Immature natural killer cell (primary cell): ENCODE results near the gene HIVEP3. TPM values are rescaled to one million over a fixed set of nuclear protein-coding genes. Genes with fewer than 3 reads are reported as not detected.

Experiments used
- DNase-seq, 3 donors: peaks; one replicate each; pipeline ENCODE4 v3.0.0; 2022; ENCODE audit warnings: mixed read lengths in 1 of 3
- H3K27ac Mint-ChIP-seq, 6 donors: one replicate each; pipeline ENCODE4 v1.8.0; 2020; ENCODE audit warnings: mixed read lengths in 6 of 6, mild to moderate bottlenecking in 5 of 6, inconsistent platforms in 4 of 6, moderate library complexity in 3 of 6
- H3K27me3 Mint-ChIP-seq, 3 donors: one replicate each; pipeline ENCODE4 v1.8.0; 2020 to 2021; ENCODE audit warnings: low read depth in 3 of 3, mild to moderate bottlenecking in 3 of 3, mixed read lengths in 3 of 3, moderate library complexity in 3 of 3, inconsistent platforms in 1 of 3
- H3K36me3 Mint-ChIP-seq, 3 donors: one replicate each; pipeline ENCODE4 v1.8.0; 2020; ENCODE audit warnings: mixed read lengths in 3 of 3, inconsistent platforms in 2 of 3, mild to moderate bottlenecking in 2 of 3
- H3K4me1 Mint-ChIP-seq, 2 donors: one replicate each; pipeline ENCODE4 v1.8.0; 2020; ENCODE audit warnings: inconsistent platforms in 2 of 2, mild to moderate bottlenecking in 2 of 2, mixed read lengths in 2 of 2, moderate library complexity in 1 of 2
- H3K4me3 Mint-ChIP-seq, 5 donors: one replicate each; pipeline ENCODE4 v1.8.0; 2020; ENCODE audit warnings: mild to moderate bottlenecking in 5 of 5, mixed read lengths in 5 of 5, inconsistent platforms in 3 of 5, moderate library complexity in 3 of 5
- H3K9me3 Mint-ChIP-seq, 6 donors: one replicate each; pipeline ENCODE4 v1.8.0; 2020; ENCODE audit warnings: mild to moderate bottlenecking in 6 of 6, mixed read lengths in 6 of 6, inconsistent platforms in 4 of 6, moderate library complexity in 3 of 6
- polyA plus RNA-seq, 3 donors: library from polyadenylated mRNA; unstranded; fragments of 300-500 nt; fragmentation: Illumina TruSeq; gene quantifications; one replicate each; pipeline ENCODE4 v1.2.3, GENCODE V29; 2021

Gene HIVEP3
- polyA plus RNA-seq, 3 donors from 2014 or later = 9.8 to 24.1 (median 15.5) TPM

- Mint-ChIP-seq H3K27me3 (peaks cover 0 to 3% (median 2%) of the 10 kb centered on the region in 3 donors), H3K4me3 (no peak overlapping the region), H3K36me3 (peaks cover 7 to 28% (median 16%) of the 10 kb centered on the region in 3 donors), H3K9me3 (no peaks in the 10 kb centered on the region), H3K27ac (peak overlapping the region in 3 of 6 donors; percentile 10 to 33 (median 17)), H3K4me1 (peaks cover 20 to 45% of the 10 kb centered on the region in 2 donors)
- no peak for DNase-seq
These were observed 75.5 kb downstream of the HIVEP3 start for GRCh38 chr1:41842993-41843755.

GRCh38 chr1:41842326-41842725 is 76.4 kb downstream of the HIVEP3 start:
- DNase-seq = no peak
- Mint-ChIP-seq H3K4me3 (no peak overlapping the region), H3K36me3 (peaks cover 4 to 20% (median 13%) of the 10 kb centered on the region in 3 donors), H3K27ac (peak overlapping the region in 2 of 6 donors; percentile 10 to 51), H3K27me3 (peaks cover 0 to 3% (median 2%) of the 10 kb centered on the region in 3 donors), H3K9me3 (no peaks in the 10 kb centered on the region), H3K4me1 (peaks cover 20 to 39% of the 10 kb centered on the region in 2 donors)

DNA sequence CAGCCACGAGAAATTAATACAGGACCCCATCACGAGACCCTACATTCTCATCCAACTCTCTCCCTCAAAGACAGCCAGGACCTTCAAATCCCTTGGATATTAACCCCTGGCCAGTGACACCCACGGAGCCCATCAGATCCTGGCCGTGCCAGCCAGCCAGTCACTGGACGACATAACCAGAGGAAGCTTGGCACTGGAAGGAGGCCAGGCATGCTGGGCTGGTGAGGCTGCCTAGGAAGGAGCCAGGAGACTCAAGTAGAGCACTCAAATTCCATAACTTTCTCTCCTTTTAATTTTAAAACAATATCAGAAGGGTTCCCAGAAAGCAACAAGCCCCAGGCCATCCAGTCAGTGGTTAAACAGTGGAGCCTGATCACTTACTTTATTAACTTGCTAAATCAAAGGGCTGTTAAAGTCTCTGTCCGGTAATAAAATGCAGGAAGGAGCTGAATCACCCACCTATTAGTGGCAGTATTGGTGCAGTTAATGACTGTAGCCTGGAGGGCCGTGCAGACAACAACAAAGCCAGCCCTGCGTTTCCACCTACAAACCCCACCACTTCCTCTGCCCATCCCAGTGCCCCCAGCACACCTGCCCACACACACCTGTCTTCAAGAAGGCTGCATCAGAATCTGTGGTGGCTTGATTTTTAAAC is 78.0 kb downstream of the HIVEP3 start:
- H3K27ac Mint-ChIP-seq = peak overlapping the region in 2 of 6 donors; percentile 5 to 50

GRCh38 chr1:41838266-41838665 is 80.5 kb downstream of the HIVEP3 start:
- no peak overlapping the region for H3K27ac Mint-ChIP-seq

More for the DNA sequence above, 78.0 kb downstream of the HIVEP3 start:
- peaks cover 0 to 3% (median 2%) of the 10 kb centered on the region in 3 donors for H3K27me3 Mint-ChIP-seq
- no peak overlapping the region for H3K4me3 Mint-ChIP-seq
- no peaks in the 10 kb centered on the region for H3K9me3 Mint-ChIP-seq
- peaks cover 0 to 7% (median 5%) of the 10 kb centered on the region in 3 donors for H3K36me3 Mint-ChIP-seq
- peaks cover 20 to 27% of the 10 kb centered on the region in 2 donors for H3K4me1 Mint-ChIP-seq
- DNase-seq = no peak

DNA sequence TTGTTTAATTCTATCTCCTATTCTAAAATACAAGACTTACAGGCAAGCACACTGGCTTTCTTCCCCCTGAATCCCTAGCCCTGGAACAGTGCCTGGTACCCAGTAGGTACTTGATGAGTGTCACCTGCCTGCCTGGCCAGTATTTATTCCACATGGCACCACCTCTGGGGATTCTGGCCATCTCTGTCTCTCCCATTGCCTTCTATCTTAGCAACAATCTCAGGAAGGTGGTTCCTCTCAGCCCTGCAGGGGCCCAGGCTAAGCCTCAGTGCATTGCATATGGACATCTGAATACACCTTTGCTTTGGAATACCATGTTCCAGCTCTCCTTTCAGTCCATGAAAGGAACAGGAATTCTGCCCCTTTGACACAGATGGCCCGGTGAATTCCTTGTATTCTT is 81.0 kb downstream of the HIVEP3 start:
- peaks cover 0 to 3% (median 0%) of the 10 kb centered on the region in 3 donors for H3K27me3 Mint-ChIP-seq
- DNase-seq = no peak
- H3K27ac Mint-ChIP-seq = no peak overlapping the region
- H3K9me3 Mint-ChIP-seq = no peaks in the 10 kb centered on the region
- peaks cover 3 to 13% of the 10 kb centered on the region in 2 donors for H3K4me1 Mint-ChIP-seq
- H3K36me3 Mint-ChIP-seq = peaks cover 0 to 7% (median 5%) of the 10 kb centered on the region in 3 donors
- H3K4me3 Mint-ChIP-seq = no peak overlapping the region

More at GRCh38 chr1:41838266-41838665, 80.5 kb downstream of the HIVEP3 start:
- peaks cover 0 to 3% (median 0%) of the 10 kb centered on the region in 3 donors for H3K27me3 Mint-ChIP-seq
- H3K36me3 Mint-ChIP-seq = peaks cover 0 to 7% (median 5%) of the 10 kb centered on the region in 3 donors
- no peak for DNase-seq
- H3K4me3 Mint-ChIP-seq = no peak overlapping the region
- no peaks in the 10 kb centered on the region for H3K9me3 Mint-ChIP-seq
- peaks cover 3 to 13% of the 10 kb centered on the region in 2 donors for H3K4me1 Mint-ChIP-seq

- Mint-ChIP-seq H3K4me3 (no peak overlapping the region), H3K36me3 (peaks cover 0 to 7% (median 5%) of the 10 kb centered on the region in 3 donors), H3K27ac (no peak overlapping the region), H3K4me1 (peaks cover 0 to 6% of the 10 kb centered on the region in 2 donors), H3K9me3 (no peaks in the 10 kb centered on the region), H3K27me3 (peaks cover 0 to 3% (median 0%) of the 10 kb centered on the region in 3 donors)
- DNase-seq = no peak
These were observed 83.2 kb downstream of the HIVEP3 start for GRCh38 chr1:41835485-41835884.

GRCh38 chr1:41833519-41834000 is 85.2 kb downstream of the HIVEP3 start:
- Mint-ChIP-seq H3K36me3 (peaks cover 0 to 5% (median 3%) of the 10 kb centered on the region in 3 donors), H3K4me3 (no peak overlapping the region), H3K27me3 (peaks cover 0 to 3% (median 0%) of the 10 kb centered on the region in 3 donors), H3K4me1 (peaks cover 0 to 6% of the 10 kb centered on the region in 2 donors), H3K27ac (no peak overlapping the region), H3K9me3 (no peaks in the 10 kb centered on the region)
- no peak for DNase-seq

- no peaks in the 10 kb centered on the region for H3K36me3 Mint-ChIP-seq
- no peaks in the 10 kb centered on the region for H3K27me3 Mint-ChIP-seq
- H3K27ac Mint-ChIP-seq = peak overlapping the region in 3 of 6 donors; percentile 1 to 67 (median 10)
- H3K4me3 Mint-ChIP-seq = no peak overlapping the region
- peaks cover 0 to 6% of the 10 kb centered on the region in 2 donors for H3K4me1 Mint-ChIP-seq
- DNase-seq = no peak
- H3K9me3 Mint-ChIP-seq = no peaks in the 10 kb centered on the region
These were observed 88.0 kb downstream of the HIVEP3 start for GRCh38 chr1:41830726-41831125.

GRCh38 chr1:41827991-41828570 is 90.6 kb downstream of the HIVEP3 start:
- DNase-seq = no peak
- Mint-ChIP-seq H3K4me1 (peaks cover 0 to under 1% of the 10 kb centered on the region in 2 donors), H3K27me3 (peaks cover 0 to 3% (median 0%) of the 10 kb centered on the region in 3 donors), H3K36me3 (no peaks in the 10 kb centered on the region), H3K9me3 (no peaks in the 10 kb centered on the region), H3K4me3 (no peak overlapping the region), H3K27ac (no peak overlapping the region)

DNA sequence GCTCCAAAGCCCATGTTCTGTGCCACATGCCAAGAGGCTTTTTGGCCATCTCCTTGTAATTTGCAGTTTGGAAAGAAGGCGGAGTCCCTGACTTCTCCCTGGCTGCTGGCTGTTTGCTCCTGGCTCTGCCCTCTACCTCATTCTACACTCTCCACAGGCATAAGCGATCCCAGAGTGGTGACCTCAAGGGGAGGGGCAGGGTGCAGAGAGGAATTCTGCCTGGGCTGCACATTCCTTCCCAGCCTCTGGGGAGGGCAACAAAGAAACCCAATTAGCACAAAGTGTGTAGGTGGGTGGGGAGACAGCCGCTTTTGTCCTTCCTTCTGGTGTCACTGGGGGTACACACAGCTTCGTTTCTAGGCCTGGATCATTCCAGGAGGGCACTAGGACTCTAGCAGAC is 95.3 kb downstream of the HIVEP3 start:
- DNase-seq = no peak
- no peaks in the 10 kb centered on the region for H3K9me3 Mint-ChIP-seq
- H3K4me1 Mint-ChIP-seq = peaks cover 7 to 18% of the 10 kb centered on the region in 2 donors
- no peak overlapping the region for H3K4me3 Mint-ChIP-seq
- H3K36me3 Mint-ChIP-seq = no peaks in the 10 kb centered on the region
- H3K27ac Mint-ChIP-seq = peak overlapping the region in 1 of 6 donors; percentile 20
- H3K27me3 Mint-ChIP-seq = peaks cover 0 to 3% (median 1%) of the 10 kb centered on the region in 3 donors

DNA sequence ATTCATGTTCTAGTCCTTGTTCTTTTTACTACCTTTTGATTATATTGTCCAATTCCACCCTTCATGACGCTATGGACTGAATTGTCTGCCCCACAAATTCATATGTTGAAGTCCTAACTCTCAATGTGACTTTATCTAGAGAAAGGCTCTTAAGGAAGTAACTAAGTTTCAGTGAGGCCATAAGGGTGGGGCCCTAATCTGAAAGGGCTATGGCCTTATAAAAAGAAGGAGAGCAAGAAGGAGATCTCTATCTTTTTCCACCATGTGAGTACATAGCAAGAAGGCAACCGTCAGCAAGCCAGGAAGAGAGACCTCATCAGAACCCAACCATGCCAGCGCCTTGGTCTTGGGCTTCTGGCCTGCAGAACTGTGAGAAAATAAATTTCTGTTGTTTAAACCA is 95.9 kb downstream of the HIVEP3 start:
- Mint-ChIP-seq H3K27me3 (peaks cover 0 to 3% (median 1%) of the 10 kb centered on the region in 3 donors), H3K9me3 (no peaks in the 10 kb centered on the region), H3K27ac (peak overlapping the region in 2 of 6 donors; percentile 0 to 20), H3K4me3 (no peak overlapping the region), H3K4me1 (peaks cover 7 to 19% of the 10 kb centered on the region in 2 donors), H3K36me3 (no peaks in the 10 kb centered on the region)
- DNase-seq = no peak

GRCh38 chr1:41819843-41820242 is 98.9 kb downstream of the HIVEP3 start:
- Mint-ChIP-seq H3K27me3 (peaks cover 0 to 4% (median 2%) of the 10 kb centered on the region in 3 donors), H3K27ac (no peak overlapping the region), H3K36me3 (peaks cover 0 to 3% (median 0%) of the 10 kb centered on the region in 3 donors), H3K9me3 (no peaks in the 10 kb centered on the region), H3K4me3 (no peak overlapping the region), H3K4me1 (peaks cover 7 to 19% of the 10 kb centered on the region in 2 donors)
- no peak for DNase-seq

- H3K27ac Mint-ChIP-seq = no peak overlapping the region
- H3K9me3 Mint-ChIP-seq = no peaks in the 10 kb centered on the region
- peaks cover 0 to 3% (median 0%) of the 10 kb centered on the region in 3 donors for H3K36me3 Mint-ChIP-seq
- H3K4me3 Mint-ChIP-seq = no peak overlapping the region
- peaks cover 11 to 26% of the 10 kb centered on the region in 2 donors for H3K4me1 Mint-ChIP-seq
- H3K27me3 Mint-ChIP-seq = peaks cover 0 to 4% (median 0%) of the 10 kb centered on the region in 3 donors
- DNase-seq = no peak
These were observed 99.7 kb downstream of the HIVEP3 start for GRCh38 chr1:41819069-41819468.
